ENCODE measurements around the gene BDH2.

Gene BDH2

DNA sequence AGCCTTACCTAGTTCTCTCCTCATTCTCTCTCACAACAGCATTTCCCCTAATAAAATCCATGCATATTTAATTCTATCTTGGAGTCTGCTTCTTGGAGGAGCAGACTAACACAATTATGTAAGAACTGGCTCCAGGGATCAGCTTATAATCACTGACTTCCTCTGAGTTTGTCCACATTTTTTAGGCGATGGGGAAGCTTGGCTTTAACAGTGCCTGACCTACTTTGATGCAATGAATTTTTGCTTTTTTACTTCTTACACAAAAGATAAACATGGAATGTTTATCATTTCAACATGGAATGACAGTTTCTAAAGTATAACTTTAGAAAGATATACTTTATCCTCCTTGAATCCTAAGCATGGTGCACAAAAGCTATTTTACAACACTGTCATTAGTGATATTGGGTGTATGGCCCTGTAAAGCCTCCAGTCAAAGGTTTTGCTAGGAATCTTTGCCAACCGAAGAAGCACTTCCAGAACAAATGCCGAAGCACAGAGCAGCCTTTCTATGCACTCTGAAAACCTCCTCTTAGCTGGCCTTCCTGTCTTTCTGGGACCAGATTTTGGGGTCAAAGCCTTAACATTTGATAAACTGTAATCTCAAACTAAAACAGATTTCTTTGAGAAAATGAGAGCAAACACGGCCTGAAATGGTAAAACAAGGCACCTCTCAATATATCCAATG lies 736 bp downstream of the BDH2 start:
- ATAC-seq (ENCODE audit: low read depth), result no peak
- Histone ChIP-seq H3K4me3 (ENCODE audit: severe bottlenecking) (peak overlapping the region; percentile 32), H3K9me3 (ENCODE audit: severe bottlenecking) (no peaks in the 10 kb centered on the region), H3K27ac (ENCODE audit: poor library complexity, severe bottlenecking) (no peak overlapping the region), H3K36me3 (ENCODE audit: low read depth) (peaks cover 5% of the 10 kb centered on the region), H3K27me3 (ENCODE audit: insufficient read depth, poor library complexity, severe bottlenecking) (no peaks in the 10 kb centered on the region), H3K4me1 (ENCODE audit: insufficient read depth, poor library complexity, severe bottlenecking) (peaks cover 6% of the 10 kb centered on the region)
- TF ChIP-seq, protein P1, sequence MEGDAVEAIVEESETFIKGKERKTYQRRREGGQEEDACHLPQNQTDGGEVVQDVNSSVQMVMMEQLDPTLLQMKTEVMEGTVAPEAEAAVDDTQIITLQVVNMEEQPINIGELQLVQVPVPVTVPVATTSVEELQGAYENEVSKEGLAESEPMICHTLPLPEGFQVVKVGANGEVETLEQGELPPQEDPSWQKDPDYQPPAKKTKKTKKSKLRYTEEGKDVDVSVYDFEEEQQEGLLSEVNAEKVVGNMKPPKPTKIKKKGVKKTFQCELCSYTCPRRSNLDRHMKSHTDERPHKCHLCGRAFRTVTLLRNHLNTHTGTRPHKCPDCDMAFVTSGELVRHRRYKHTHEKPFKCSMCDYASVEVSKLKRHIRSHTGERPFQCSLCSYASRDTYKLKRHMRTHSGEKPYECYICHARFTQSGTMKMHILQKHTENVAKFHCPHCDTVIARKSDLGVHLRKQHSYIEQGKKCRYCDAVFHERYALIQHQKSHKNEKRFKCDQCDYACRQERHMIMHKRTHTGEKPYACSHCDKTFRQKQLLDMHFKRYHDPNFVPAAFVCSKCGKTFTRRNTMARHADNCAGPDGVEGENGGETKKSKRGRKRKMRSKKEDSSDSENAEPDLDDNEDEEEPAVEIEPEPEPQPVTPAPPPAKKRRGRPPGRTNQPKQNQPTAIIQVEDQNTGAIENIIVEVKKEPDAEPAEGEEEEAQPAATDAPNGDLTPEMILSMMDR (IDR thresholded peaks at IDR 0.05; ENCODE audit: poor library complexity, severe bottlenecking), result no peak
- DNase-seq (ENCODE audit: low spot score), result no peak

DNA sequence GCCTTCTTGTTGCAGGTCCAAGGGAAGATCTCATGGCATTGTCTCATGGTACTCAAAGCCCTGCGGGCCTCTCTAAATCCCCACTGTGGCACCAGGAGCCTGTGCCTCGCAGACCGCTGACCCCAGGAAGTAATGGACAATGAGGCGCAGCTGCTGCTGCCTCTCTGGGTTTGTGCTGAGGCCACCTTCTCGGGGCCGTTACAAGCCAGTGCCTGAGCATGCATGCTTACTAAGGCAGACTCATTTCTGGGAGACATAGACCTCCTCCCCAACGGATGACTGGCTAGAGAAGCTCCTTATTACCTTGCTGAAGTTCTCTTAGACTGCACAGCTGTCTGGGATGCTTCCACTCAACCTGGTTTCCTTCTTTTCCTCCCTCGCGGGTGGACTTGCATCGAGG lies 1.3 kb downstream of the BDH2 start:
- H3K27me3 ChIP-seq (ENCODE audit: insufficient read depth, poor library complexity, severe bottlenecking), result no peaks in the 10 kb centered on the region
- H3K4me3 ChIP-seq (ENCODE audit: severe bottlenecking), result no peak overlapping the region
- TF ChIP-seq, protein P1 (IDR thresholded peaks at IDR 0.05; ENCODE audit: poor library complexity, severe bottlenecking), result no peak
- H3K4me1 ChIP-seq (ENCODE audit: insufficient read depth, poor library complexity, severe bottlenecking), result peaks cover 6% of the 10 kb centered on the region
- no peaks in the 10 kb centered on the region for H3K9me3 ChIP-seq (ENCODE audit: severe bottlenecking)
- ATAC-seq (ENCODE audit: low read depth), result no peak
- H3K27ac ChIP-seq (ENCODE audit: poor library complexity, severe bottlenecking), result no peak overlapping the region
- no peak for DNase-seq (ENCODE audit: low spot score)
- H3K36me3 ChIP-seq (ENCODE audit: low read depth), result peaks cover 6% of the 10 kb centered on the region

DNA sequence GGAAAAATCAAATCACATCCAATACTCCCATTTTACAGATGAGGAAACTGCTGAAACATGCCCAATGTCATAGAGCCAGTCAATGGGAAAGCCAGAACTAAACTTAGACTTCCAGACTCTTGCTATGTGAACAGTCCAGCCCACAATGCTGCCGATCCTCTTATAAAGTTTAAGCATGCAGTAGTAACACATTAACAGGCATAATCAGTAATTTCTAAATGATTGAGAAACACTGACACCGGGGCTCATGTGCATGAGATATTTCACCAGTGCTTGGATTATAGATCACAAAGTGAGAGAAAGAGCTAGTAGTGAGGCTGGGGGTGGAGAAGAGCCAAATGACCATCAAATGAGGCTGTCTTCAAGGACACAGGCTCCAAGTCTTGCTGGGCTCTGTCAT lies 2.5 kb downstream of the BDH2 start:
- Histone ChIP-seq H3K4me3 (ENCODE audit: severe bottlenecking) (no peak overlapping the region), H3K4me1 (ENCODE audit: insufficient read depth, poor library complexity, severe bottlenecking) (peaks cover 6% of the 10 kb centered on the region), H3K9me3 (ENCODE audit: severe bottlenecking) (no peaks in the 10 kb centered on the region), H3K36me3 (ENCODE audit: low read depth) (peaks cover 6% of the 10 kb centered on the region), H3K27me3 (ENCODE audit: insufficient read depth, poor library complexity, severe bottlenecking) (no peaks in the 10 kb centered on the region), H3K27ac (ENCODE audit: poor library complexity, severe bottlenecking) (no peak overlapping the region)
- DNase-seq (ENCODE audit: low spot score) (no peak), ATAC-seq (ENCODE audit: low read depth) (no peak)
- TF ChIP-seq, protein P1 (IDR thresholded peaks at IDR 0.05; ENCODE audit: poor library complexity, severe bottlenecking), result no peak

DNA sequence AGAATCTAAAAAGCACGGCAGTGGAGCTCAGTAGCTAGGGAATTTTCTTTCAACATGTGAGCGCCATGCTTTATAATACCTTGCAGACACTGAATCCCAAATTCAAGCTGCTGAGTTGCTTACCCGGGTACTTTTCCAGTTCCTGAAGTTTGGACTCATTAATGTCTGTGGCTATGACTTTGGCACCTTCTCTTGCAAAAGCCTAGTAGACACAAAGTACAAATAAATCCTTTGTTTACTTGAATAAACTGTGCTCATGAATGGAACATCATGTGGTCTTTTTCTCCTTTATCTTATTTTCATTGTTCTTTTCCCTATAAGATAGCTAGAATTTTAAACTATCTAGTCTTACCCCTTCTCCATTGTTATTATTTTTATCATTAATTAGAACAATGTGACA lies 4.6 kb downstream of the BDH2 start:
- H3K36me3 ChIP-seq (ENCODE audit: low read depth), result peaks cover 20% of the 10 kb centered on the region
- no peak for ATAC-seq (ENCODE audit: low read depth)
- TF ChIP-seq, protein P1 (IDR thresholded peaks at IDR 0.05; ENCODE audit: poor library complexity, severe bottlenecking), result no peak

DNA sequence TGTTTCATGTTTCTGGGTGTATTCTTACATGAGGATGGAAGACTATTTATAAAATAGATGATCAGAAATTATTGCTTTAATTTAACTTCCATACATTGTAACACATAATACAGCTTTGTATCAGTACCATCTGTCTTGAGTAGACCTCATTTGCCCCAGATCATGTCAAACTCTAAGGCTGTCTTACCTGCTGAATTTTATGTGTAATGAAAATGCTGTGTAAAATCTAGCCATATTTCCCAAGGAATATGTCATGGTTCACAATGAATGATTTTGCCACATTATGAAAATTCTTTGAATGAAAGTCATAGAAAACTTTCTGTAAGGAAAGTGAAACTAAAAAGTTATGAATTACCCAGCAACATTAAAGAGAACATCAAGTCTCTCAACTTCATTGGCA lies 7.4 kb downstream of the BDH2 start:
- Histone ChIP-seq H3K4me3 (ENCODE audit: severe bottlenecking) (no peak overlapping the region), H3K27ac (ENCODE audit: poor library complexity, severe bottlenecking) (no peak overlapping the region)

More for the DNA sequence above, 4.6 kb downstream of the BDH2 start:
- H3K4me1 ChIP-seq (ENCODE audit: insufficient read depth, poor library complexity, severe bottlenecking), result peaks cover 6% of the 10 kb centered on the region
- no peaks in the 10 kb centered on the region for H3K27me3 ChIP-seq (ENCODE audit: insufficient read depth, poor library complexity, severe bottlenecking)
- no peaks in the 10 kb centered on the region for H3K9me3 ChIP-seq (ENCODE audit: severe bottlenecking)
- no peak overlapping the region for H3K27ac ChIP-seq (ENCODE audit: poor library complexity, severe bottlenecking)
- no peak for DNase-seq (ENCODE audit: low spot score)
- no peak overlapping the region for H3K4me3 ChIP-seq (ENCODE audit: severe bottlenecking)

More for the DNA sequence above, 7.4 kb downstream of the BDH2 start:
- ATAC-seq (ENCODE audit: low read depth), result no peak
- TF ChIP-seq, protein P1 (IDR thresholded peaks at IDR 0.05; ENCODE audit: poor library complexity, severe bottlenecking), result no peak
- H3K9me3 ChIP-seq (ENCODE audit: severe bottlenecking), result no peaks in the 10 kb centered on the region
- H3K36me3 ChIP-seq (ENCODE audit: low read depth), result peaks cover 30% of the 10 kb centered on the region
- H3K4me1 ChIP-seq (ENCODE audit: insufficient read depth, poor library complexity, severe bottlenecking), result no peaks in the 10 kb centered on the region
- no peak for DNase-seq (ENCODE audit: low spot score)
- H3K27me3 ChIP-seq (ENCODE audit: insufficient read depth, poor library complexity, severe bottlenecking), result no peaks in the 10 kb centered on the region
